Type B pancreatic cell (in vitro differentiated cells): Measurements from ENCODE around the gene ZNF841. TPM values are rescaled to one million over a fixed set of nuclear protein-coding genes. Genes with fewer than 3 reads are reported as not detected.

Experiments
- DNase-seq: peaks from one replicate; pipeline ENCODE4 v3.0.0; 2021; ENCODE audit warnings: mixed read lengths; ENCODE audit not compliant: unreplicated experiment; ENCODE audit errors: extremely low spot score
- H3K27ac Mint-ChIP-seq: 2 replicates; pipeline ENCODE4 v1.8.0; 2021; ENCODE audit warnings: mild to moderate bottlenecking, mixed read lengths
- H3K27me3 Mint-ChIP-seq: 2 replicates; pipeline ENCODE4 v1.8.0; 2021; ENCODE audit warnings: mixed read lengths
- H3K36me3 Mint-ChIP-seq: 2 replicates; pipeline ENCODE4 v1.8.0; 2021; ENCODE audit warnings: mixed read lengths
- H3K4me1 Mint-ChIP-seq: one replicate; pipeline ENCODE4 v1.8.0; 2021; ENCODE audit warnings: mixed read lengths; ENCODE audit not compliant: unreplicated experiment
- H3K4me3 Mint-ChIP-seq: 2 replicates; pipeline ENCODE4 v1.8.0; 2021; ENCODE audit warnings: mild to moderate bottlenecking, mixed read lengths
- H3K9me3 Mint-ChIP-seq: 2 replicates; pipeline ENCODE4 v1.8.0; 2021; ENCODE audit warnings: mixed read lengths
- long read RNA-seq: library from polyadenylated mRNA; unstranded; transcript quantifications from one replicate; pipeline ENCODE4 v2.0.0, GENCODE V29; 2020
- total RNA-seq: library from RNA; stranded (reverse); gene quantifications from 2 replicates; pipeline ENCODE4 v1.2.1, GENCODE V29; 2021; ENCODE audit warnings: low replicate concordance
- TF ChIP-seq, protein P1 (sequence below): fragments of 200-600 bp; sonication (generic); conservative IDR thresholded peaks from 2 replicates; pipeline ENCODE4 v1.5.0; 2021; ENCODE audit warnings: antibody characterized with exemption, mild to moderate bottlenecking

Gene ZNF841
- 27.7 and 35.7 TPM in 2 replicates for total RNA-seq
- long read RNA-seq, partial matches to known transcripts: 4 of 18 reads
- long read RNA-seq, other reads (novel, unspliced or antisense): 14 of 18 reads

DNA sequence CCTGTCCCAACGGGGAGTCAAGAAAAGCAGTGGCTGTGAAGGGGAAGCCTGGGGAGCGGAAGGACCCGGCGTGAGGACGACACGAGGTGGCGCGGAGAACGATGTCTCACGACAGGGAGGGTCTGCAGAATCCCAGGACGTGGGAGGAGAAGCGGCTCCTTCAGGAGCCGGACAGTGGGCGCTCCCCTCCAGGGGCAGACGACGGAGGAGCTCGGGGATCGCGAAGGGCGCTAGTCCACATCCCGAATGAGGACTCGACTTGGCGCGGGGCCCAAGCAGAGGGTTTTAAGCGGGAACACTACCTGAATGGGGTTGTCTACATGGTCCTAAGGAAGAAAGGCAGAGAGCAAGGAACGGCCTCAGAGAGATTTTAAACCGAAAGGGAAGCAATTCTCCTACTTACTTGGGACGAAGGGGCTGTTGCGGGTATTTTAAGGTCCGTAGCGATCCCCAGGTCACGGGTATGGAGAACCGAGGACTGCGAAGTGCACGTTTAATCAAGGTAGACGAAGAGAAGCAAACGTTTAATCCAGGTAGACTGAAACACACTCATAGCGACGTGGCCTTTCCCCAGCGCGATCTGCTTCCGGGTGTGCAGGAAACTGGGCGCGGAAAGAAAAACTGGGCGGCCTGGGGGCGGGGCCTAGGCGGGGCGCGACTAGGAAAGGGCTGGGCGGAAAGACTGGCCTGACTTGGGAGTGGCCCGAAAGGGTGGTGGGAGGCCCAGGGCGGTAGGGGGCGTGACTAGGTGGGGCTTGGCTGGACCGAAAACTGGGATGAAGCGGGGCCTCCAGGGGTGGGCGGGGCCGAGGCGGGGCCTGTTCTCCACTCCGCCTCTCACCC lies at the start of gene ZNF841:
TSS of gene ZNF841 (minus strand) at position 594 of the 843 bp plus-strand sequence. CDS start 10,964 bp downstream, outside the sequence.
- Mint-ChIP-seq H3K4me3 (peak within 1 kb of the TSS; percentile 97), H3K27me3 (no peaks in the 10 kb centered on the region), H3K9me3 (peaks cover 21% of the 10 kb centered on the region), H3K27ac (peak within 1 kb of the TSS; percentile 91), H3K4me1 (peaks cover 20% of the 10 kb centered on the region), H3K36me3 (peaks cover 39% of the 10 kb centered on the region)
- DNase-seq: peak; percentile 94
- TF ChIP-seq, protein P1, sequence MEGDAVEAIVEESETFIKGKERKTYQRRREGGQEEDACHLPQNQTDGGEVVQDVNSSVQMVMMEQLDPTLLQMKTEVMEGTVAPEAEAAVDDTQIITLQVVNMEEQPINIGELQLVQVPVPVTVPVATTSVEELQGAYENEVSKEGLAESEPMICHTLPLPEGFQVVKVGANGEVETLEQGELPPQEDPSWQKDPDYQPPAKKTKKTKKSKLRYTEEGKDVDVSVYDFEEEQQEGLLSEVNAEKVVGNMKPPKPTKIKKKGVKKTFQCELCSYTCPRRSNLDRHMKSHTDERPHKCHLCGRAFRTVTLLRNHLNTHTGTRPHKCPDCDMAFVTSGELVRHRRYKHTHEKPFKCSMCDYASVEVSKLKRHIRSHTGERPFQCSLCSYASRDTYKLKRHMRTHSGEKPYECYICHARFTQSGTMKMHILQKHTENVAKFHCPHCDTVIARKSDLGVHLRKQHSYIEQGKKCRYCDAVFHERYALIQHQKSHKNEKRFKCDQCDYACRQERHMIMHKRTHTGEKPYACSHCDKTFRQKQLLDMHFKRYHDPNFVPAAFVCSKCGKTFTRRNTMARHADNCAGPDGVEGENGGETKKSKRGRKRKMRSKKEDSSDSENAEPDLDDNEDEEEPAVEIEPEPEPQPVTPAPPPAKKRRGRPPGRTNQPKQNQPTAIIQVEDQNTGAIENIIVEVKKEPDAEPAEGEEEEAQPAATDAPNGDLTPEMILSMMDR: peak; percentile 21

DNA sequence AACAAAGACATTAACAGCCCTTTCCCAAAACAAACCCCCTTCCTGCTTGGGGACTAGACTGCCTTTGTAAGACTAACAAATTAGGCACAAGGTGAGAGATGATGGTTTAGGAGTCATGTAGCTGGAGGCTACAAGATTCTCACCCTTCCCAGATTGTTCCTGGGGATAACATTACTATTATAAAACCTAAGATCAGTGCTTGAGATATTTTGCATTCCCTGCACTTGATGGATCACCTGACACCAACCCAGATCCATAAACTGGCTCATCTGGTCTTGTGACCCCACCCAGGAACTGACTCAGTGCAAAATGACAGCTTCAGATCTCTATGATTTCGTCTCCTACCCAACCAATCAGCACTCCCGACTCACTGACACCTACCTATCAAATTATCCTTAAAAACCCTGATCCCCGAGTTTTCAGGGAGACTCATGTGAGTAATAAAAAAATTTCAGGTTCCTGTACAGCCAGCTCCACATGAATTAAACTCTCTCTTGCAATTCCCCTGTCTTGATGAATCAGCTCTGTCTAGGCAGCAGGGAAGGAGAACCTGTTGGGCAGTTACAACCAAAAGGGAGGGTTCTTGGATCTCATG lies 46.5 kb upstream of the ZNF841 start:
- no peaks in the 10 kb centered on the region for H3K27me3 Mint-ChIP-seq
- H3K4me1 Mint-ChIP-seq: peaks cover 15% of the 10 kb centered on the region
- TF ChIP-seq, protein P1: no peak
- H3K27ac Mint-ChIP-seq: peak overlapping the region; percentile 96
- H3K4me3 Mint-ChIP-seq: peak overlapping the region; percentile 81
- H3K9me3 Mint-ChIP-seq: peaks cover 8% of the 10 kb centered on the region
- peaks cover 23% of the 10 kb centered on the region for H3K36me3 Mint-ChIP-seq
- DNase-seq: no peak

DNA sequence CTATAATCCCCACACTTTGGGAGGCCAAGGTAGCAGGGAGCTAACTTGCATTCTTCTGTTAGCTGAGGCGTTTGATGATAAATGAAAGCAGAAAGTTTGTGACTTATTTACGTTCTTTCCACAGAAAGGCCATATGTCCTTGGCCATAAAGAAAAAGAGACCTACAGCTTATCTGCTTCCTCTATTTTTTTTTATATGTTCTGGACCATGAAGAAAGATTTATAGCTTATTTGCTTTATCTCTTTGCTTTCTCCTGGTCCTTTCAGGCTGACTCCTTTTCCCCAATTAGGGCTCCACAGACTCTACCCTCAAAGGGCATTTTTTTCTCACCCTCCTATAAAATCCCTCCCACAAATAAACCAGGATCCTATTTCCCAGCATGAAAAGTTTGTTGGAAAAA lies 45.6 kb upstream of the ZNF841 start:
- TF ChIP-seq, protein P1: no peak
- Mint-ChIP-seq H3K27me3 (no peaks in the 10 kb centered on the region), H3K27ac (peak overlapping the region; percentile 96), H3K9me3 (peaks cover 11% of the 10 kb centered on the region), H3K4me1 (peaks cover 15% of the 10 kb centered on the region), H3K4me3 (peak overlapping the region; percentile 81), H3K36me3 (peaks cover 26% of the 10 kb centered on the region)
- no peak for DNase-seq

DNA sequence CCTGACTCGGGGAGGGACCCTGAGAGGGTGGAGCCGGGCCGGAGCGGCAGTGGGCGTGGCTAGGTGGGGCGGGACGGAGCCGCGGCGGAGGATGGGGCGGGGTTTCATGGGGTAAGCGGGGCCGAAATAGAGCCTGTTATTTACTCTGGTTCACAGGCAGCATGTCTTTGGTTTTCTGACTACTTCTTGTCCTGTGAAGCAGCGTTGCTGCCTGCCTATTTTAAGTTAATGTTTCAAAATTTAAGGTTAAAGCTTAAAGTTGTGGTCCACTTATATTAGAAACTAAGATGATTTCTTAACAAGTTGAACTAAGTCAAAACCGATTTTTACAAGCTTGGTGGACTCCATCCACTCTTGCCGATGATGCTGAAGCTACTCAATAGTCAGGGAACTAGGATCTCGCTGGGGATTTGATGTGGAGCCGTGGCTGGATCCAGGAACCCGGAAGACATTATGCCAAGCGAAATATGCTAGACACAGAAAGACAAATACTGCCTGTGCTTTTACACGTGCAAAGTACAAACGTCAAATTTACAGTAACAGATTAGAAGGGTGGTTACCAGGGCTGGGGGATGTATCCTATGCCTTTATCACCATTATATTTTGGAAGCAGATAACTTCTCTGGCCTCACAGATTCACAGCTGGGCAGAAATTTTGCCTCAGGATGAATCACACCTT lies 44.6 kb upstream of the ZNF841 start:
- peaks cover 32% of the 10 kb centered on the region for H3K36me3 Mint-ChIP-seq
- TF ChIP-seq, protein P1: no peak
- peaks cover 15% of the 10 kb centered on the region for H3K4me1 Mint-ChIP-seq
- DNase-seq: no peak
- peaks cover 11% of the 10 kb centered on the region for H3K9me3 Mint-ChIP-seq
- H3K4me3 Mint-ChIP-seq: peak overlapping the region; percentile 99
- H3K27ac Mint-ChIP-seq: peak overlapping the region; percentile 98
- no peaks in the 10 kb centered on the region for H3K27me3 Mint-ChIP-seq

DNA sequence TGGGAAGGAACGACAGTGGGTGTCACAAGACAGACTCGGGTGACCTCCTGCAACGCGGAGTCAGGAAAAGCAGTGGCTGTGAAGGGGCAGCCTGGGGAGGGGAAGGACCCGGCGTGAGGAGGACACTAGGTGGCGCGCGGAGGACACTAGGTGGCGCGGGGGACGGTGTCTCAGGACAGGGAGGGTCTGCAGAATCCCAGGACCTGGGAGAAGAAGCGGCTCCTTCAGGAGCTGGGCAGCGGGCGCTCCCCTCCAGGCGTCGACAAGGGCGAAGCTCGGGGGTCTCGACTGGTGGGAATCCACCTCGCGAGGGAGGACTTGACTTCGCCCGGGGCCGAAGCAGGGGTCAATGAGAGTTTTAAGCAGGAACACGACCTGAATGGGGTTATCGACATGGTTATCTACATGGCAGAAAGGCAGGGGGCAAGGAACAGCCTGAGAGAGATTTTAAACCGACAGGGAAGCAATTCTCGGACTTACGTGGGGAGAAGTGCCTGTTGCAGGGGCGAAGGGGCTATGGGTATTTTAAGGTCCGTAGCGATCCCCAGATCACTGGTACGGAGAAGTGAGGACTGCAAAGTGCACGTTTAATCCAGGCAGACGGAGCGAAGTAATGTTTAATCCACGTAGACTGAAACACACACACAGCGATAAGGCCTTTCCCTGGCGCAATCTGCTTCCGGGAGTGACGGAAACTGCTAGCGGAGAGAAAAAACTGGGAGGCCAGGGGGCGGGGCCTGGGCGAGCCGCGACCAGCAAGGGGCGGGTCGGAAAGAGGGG lies 43.9 kb upstream of the ZNF841 start, which contains the start of gene ZNF616:
TSS of gene ZNF616 (minus strand) at position 687 of the 780 bp plus-strand sequence. CDS start 9,426 bp downstream, outside the sequence.
- Mint-ChIP-seq H3K36me3 (peaks cover 40% of the 10 kb centered on the region), H3K27me3 (no peaks in the 10 kb centered on the region), H3K27ac (peak within 1 kb of the TSS; percentile 98), H3K9me3 (peaks cover 11% of the 10 kb centered on the region), H3K4me1 (peaks cover 15% of the 10 kb centered on the region), H3K4me3 (peak within 1 kb of the TSS; percentile 99)
- TF ChIP-seq, protein P1: peak; percentile 80
- DNase-seq: peak; percentile 98
